GM18517 (cell line): Measurements from ENCODE around the gene FBXO15.

Experiments used
- ATAC-seq: cut with Tn5 transposase; IDR thresholded peaks from one replicate; pipeline ENCODE4 v1.9.1; 2021; ENCODE audit warnings: mild to moderate bottlenecking, moderate library complexity; ENCODE audit not compliant: unreplicated experiment

The FBXO15 gene

DNA sequence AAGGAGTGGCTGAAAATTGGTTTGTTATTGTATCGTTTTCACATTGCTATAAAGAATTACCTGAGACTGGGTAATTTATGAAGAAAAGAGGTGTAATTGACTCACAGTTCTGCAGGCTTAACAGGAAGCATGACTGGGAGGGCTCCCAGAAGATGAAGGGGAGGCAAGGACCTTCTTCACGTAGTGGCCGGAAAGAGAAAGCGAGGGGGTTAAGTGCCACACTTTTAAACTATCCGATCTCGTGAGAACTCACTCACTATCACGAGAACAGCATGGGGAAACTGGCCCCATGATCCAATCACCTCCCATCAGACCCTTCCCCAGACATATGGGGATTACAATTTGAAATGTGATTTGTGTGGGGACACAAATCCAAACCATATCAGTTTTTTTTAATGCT lies 81.6 kb downstream of the FBXO15 start:
- no peak for ATAC-seq

DNA sequence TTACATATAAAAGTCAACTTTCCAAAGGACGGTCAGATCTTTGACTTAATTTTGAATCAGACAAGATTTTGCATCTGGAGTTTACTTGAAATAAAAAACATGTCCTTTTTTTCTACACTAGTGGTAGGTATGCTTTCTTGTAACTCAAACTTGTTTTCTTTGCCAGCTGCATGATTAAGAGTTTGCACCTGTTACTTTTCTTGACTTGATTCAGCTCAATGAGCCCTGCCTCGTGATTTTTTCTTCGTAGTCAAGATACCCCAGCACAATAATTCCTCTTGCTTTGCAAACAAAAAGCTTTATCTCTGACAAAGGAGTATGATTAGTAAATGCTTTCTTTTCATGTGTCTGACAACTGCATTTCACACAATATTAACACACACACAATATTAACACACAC lies 82.3 kb downstream of the FBXO15 start:
- ATAC-seq: no peak

GRCh38 chr18:74064510-74064909 lies 83.1 kb downstream of the FBXO15 start:
- no peak for ATAC-seq

GRCh38 chr18:74063557-74063956 lies 84.1 kb downstream of the FBXO15 start:
- no peak for ATAC-seq

DNA sequence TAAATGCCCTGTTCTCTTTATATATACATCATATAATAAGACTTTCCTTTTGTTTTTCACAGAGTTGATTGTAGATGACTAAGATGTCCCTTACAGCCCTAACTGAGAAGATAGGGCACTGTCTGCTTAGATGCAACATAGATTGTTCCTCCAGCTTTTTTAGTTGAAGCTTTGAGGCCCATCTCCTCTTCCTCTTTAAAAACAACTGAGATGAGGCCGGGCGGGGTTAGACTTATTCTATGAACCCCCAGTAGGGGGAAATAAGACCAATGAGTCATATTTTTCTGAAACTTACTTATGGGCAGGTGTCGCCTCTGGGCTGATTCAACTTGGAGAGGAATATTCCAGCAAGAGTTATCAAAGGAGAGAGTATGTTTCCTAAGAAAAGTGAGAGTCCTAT lies 84.6 kb downstream of the FBXO15 start:
- no peak for ATAC-seq

DNA sequence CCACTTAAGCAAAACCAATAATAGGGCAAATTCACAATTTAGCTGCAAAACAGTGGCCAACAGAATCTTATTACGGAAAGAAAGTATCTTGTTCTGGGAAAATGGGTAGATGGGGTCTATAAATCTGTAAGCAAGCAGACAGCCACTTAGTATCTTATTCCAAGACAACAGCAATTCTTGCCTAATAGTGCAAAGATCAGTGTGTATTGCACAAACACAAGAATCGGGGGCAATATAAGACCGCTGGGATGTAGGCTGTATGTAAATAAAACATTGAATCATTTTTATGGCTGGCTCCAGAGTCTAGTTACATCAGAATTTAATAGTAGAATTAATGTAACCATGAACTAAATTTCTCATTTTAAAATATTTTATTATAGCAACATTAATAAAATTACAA lies 85.6 kb downstream of the FBXO15 start:
- no peak for ATAC-seq

DNA sequence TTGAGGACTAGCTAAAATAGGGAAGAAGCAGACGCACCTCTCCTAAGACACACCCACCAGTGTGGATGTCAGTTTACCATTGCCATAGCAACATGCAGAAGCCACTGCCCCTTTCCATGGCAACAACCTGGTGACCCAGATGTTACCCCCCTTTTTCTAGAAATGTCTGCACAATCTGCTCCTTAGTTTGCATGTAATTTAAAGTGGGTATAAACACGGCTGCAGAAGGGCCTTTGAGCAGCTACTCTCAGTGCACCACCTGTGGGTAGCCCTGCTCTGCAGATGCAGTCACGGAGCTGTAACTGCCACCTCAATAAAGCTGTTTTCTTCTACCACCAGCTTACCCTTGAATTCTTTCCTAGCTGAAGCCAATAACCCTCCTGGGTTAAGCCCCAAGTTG lies 87.1 kb downstream of the FBXO15 start:
- ATAC-seq: no peak

DNA sequence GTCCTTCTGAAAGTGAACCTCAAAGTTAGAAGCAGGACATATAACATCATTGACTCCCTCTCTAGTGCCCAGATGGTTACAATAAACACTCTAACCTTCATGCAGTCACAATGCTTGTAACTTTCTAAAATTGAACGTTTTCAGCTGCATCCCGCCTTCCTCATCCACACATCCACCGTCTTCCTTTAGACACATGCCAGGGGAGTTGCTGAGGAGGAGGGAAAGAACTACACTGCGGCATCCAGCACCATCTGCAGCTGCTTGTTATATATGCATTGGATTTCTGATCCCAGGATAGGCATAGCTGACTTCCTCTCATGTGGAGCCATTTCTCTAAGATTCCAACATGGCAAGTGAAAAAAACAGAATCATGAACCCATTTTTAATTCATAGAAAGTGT lies 96.8 kb downstream of the FBXO15 start:
- ATAC-seq: no peak

- no peak for ATAC-seq
These were observed 106.9 kb downstream of the FBXO15 start for GRCh38 chr18:74040459-74041332.

DNA sequence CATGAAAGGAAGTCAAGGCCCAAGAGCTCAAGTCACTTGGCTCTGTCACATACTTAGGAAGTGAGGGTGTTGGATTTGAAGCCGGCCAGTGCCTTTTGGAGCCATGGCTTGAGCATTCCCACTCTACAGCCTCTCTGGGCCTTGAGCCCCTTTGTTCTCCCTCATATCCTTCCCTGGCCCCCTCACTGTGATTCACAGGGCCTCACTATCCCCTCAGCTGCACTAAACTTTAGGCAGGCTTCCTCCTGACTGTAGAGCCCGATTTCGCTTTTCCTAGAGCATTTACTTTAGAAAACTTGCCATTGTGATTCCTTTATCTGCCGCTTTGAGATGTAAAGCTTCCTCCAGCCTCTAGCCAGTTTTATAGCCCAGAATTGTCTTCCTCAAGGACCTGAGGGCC lies 107.6 kb downstream of the FBXO15 start:
- no peak for ATAC-seq

DNA sequence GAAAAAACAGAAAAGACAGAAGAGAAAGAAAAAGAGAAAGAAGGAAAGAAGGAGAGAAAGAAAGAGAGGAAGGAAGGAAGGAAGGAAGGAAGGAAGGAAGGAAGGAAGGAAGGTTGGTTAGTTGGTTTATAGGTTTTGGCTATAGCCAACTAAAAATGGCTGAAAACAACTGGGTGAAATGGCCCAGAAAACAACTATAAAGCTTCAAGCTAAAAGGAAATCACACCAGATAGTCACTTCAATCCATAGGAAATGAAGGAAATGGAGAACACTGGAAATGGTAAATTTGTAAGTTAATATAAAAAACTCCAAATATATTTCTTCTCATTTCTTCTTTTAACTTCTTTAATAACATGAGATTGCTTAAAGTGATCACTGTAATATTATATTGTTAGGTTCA lies 118.5 kb downstream of the FBXO15 start:
- ATAC-seq: no peak
